WI38 (cell line): ENCODE results near the gene MALRD1.

Experiments
- H3K4me3 ChIP-seq: 2 replicates; pipeline ENCODE4 v1.5.1; 2011; ENCODE audit warnings: low read depth, mild to moderate bottlenecking, control low read depth, low read length
- CTCF ChIP-seq: IDR thresholded peaks from 2 replicates; pipeline ENCODE4 v1.5.1; 2012; ENCODE audit warnings: low read depth, mild to moderate bottlenecking, control low read depth, low read length

The MALRD1 gene

DNA sequence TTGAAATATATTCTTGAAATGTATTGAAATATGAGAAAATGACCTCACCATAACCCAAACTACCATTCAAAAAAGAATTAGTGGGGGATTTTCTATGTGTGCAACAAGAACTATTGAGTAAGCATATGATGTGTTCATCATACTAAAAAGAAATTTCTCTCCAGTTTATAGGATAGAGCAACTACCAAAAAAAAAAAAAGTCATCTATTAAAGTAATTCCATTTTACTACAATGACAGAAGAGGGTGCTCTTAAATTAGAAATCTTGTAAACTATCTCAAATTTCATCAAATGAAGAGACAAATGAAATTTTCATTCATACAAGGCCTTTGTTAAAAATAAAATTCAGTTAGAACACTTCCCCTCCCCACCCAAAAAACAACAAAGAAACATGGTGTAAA, 572.2 kb downstream of the MALRD1 start:
- no peak for TF ChIP-seq CTCF
- no peak overlapping the region for H3K4me3 ChIP-seq

DNA sequence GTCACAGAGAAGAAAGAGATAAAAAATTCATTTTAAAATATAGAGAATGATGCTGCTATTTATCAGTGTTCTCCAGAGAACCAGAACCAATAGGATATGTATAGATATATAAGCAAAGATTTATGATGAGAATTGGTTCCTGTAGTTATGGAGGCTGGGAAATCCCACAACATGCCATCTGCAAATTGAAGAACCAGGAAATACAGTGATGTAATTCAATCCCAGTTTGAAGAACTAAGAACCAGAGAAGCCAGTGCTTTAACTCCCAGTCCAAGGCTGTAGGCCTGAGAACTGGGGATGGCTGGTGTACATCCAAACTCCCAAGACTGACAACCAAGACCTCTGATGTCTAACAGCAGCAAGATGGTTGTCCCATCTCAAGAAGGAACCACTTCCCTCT, 574.7 kb downstream of the MALRD1 start:
- no peak overlapping the region for H3K4me3 ChIP-seq
- TF ChIP-seq CTCF, result no peak

DNA sequence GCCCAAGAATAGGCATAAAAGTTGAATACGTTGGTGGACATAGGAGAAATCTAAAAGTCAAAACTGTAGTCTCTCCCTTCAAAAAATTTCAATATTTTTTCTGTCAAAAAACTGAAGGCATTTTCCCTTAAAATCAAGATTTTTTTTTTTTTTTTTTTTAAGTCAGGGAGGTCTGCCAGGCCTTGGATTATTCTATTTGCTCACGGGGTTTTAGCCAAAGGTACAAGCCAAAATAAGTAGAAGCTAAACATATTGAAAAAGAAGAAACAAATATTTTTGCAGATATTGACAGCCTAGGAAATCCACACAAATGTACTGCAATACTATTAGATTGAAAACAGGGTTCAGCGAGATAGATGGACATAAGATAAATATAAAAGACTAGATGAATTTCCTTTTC, 577.6 kb downstream of the MALRD1 start:
- TF ChIP-seq CTCF, result no peak

GRCh38 chr10:19628767-19629560, 580.4 kb downstream of the MALRD1 start:
- TF ChIP-seq CTCF, result no peak
- no peak overlapping the region for H3K4me3 ChIP-seq

More for the DNA sequence above, 577.6 kb downstream of the MALRD1 start:
- no peak overlapping the region for H3K4me3 ChIP-seq

DNA sequence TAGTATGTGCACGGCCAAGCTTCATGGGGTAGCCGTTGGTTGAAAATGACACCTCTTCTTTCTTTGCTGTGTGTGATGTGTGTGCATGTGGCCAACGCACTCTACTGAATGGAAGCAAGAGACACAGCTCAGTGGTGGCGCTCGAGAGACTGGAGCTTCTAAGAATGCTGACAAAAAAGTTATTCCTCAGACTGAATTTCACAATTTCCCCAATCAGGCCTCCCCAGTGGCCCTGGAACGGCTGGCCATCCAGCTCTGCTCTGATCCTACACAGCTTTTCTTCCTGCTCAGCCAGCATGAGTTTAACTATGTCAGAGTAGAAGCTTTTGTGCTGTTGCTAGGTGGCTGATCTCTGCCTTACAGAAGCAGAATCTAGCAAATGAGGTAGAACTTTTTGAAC, 581.0 kb downstream of the MALRD1 start:
- TF ChIP-seq CTCF, result no peak

DNA sequence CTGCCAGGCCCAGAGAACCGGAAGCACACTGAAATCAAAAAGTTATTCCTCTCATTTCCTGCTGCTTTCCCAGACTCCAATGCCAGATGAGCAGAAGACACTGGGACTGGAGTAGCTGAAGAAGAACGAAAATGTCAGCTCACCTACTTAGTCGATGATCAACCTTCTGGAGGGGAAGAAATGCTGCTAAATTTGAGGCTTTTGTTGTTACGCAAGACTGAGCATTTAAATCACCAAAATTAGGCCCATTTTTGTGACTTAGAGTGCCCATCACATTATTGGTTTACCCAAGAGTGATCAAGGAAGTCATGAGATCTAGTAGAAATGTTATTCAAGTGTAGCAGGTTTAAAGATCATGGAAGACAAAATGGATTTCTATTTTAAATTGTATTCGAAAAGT, 585.6 kb downstream of the MALRD1 start:
- TF ChIP-seq CTCF, result no peak
- H3K4me3 ChIP-seq, result no peak overlapping the region

More for the DNA sequence above, 581.0 kb downstream of the MALRD1 start:
- no peak overlapping the region for H3K4me3 ChIP-seq

DNA sequence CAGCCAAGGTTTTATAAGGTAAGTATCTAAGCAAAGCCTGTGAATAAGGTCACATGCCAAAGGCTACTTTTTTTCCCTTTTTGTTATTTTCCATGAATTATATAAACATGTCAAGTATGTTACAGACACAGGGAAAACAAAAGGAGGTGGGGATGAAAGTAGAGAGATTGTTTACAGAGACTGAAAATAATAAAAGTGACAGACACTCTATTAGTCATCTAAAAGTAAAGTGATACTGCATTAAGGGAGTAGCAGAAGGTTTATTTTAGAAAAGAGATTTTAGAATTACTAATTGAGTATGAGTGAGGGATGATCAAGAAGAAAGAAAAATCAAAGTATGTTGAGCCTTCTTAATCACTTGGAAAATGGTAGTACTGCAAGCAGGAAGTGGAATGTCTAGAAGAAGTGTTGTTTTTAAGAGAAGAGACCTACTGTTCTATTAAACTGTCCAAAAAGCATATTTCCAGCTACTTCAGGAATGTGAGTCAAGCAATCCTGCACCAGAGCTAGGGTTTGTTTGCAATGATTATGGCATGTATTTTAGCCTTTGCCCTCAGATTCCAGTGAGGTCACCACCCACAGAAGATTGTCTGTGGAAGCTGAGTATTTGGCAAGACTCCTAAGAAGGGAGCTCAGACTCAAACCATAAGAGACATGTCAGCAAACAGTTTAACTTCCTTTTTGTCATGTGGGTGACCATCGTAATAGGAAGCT, 589.7 kb downstream of the MALRD1 start:
- no peak for TF ChIP-seq CTCF
- peak overlapping the region; percentile 51 for H3K4me3 ChIP-seq
